Spinal cord (tissue), 10 donors: ENCODE data around the gene ACOT11. TPM values are rescaled to one million over a fixed set of nuclear protein-coding genes. Genes with fewer than 3 reads are reported as not detected.

Source experiments
- DNase-seq, 6 donors: peaks; one replicate each; pipeline versions ENCODE4 v3.0.0 to v3.0.0-alpha.2; 2013 to 2015; ENCODE audit warnings: low spot score in 6 of 6, low read depth in 4 of 6
- H3K27ac ChIP-seq: one replicate; pipeline ENCODE4 v1.5.1; 2013; ENCODE audit warnings: low read depth, low read length, control low read depth
- H3K27me3 ChIP-seq: one replicate; pipeline ENCODE4 v1.6.1; 2013; ENCODE audit warnings: low read length; ENCODE audit not compliant: control insufficient read depth, insufficient read depth
- H3K36me3 ChIP-seq: one replicate; pipeline ENCODE4 v1.6.1; 2013; ENCODE audit warnings: low read length; ENCODE audit not compliant: control insufficient read depth, insufficient read depth
- H3K4me1 ChIP-seq: one replicate; pipeline ENCODE4 v1.6.1; 2013; ENCODE audit warnings: low read length; ENCODE audit not compliant: control insufficient read depth, insufficient read depth
- H3K4me3 ChIP-seq: one replicate; pipeline ENCODE4 v1.5.1; 2013; ENCODE audit warnings: low read depth, low read length, control low read depth
- H3K9me3 ChIP-seq: one replicate; pipeline ENCODE4 v1.6.1; 2013; ENCODE audit warnings: low read length; ENCODE audit not compliant: control insufficient read depth, insufficient read depth
- WGBS: methylation state at CpG from one replicate; pipeline ENCODE4 v1.1.5; 2013; ENCODE audit warnings: missing lambda C conversion rate; ENCODE audit not compliant: insufficient coverage; 5-methylcytosine and 5-hydroxymethylcytosine counted together
- polyA plus RNA-seq, 2 donors: library from polyadenylated mRNA; unstranded; fragments of 120-200 nt; gene quantifications; one replicate each; pipeline ENCODE4 v1.2.1, GENCODE V29; 2013; ENCODE audit not compliant: insufficient read length in 2 of 2
- total RNA-seq, 2 donors: library from RNA; depleted of rRNA in 1 of 2; stranded (reverse); fragments of 120-200 nt in 1 of 2; fragments of >200 nt in 1 of 2; gene quantifications; one replicate each; pipeline versions ENCODE4 v1.2.3 to v1.2.4, GENCODE V29; 2013 to 2014
- donor health status: healthy.

Gene ACOT11
- total and polyA plus RNA-seq, 4 donors = 3.6 to 19.7 (median 8.2) TPM

DNA sequence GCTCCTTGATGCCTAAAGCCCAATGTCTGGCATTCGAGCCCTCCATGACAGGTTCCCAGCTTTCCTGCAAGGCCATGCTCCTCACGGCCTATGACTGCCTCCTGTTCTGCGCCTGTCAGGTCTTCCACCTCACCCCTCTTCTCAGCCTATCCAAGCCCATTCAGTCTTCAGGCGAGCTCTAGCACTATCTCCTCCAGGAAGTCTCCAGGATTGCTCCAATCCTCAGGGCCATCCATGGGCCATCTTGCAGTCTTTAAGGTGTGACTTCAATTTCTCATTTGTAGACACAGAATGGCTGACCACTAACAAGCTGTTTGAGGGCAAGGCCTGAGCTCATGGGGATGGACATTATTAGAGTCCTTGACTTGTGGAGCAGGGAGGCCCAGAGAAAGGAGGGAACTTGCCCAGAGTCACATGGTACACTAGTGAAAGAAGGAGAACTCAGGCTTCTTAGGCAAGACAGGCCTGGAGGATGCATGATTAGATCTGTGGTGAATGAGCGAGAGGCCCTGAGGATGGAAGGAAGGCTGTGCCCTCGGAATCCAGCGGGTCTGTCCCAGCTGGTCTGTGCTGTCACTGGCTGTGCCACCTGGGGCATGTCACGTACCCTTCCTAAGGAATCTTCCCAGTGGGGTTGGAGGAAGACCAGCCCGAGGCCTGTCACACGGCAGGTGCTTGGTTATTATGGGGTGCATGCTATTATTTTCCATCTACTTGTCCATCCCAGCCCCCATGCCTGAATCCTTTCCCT is 1.2 kb upstream of the ACOT11 start:
- peaks cover 47% of the 10 kb centered on the region for H3K4me1 ChIP-seq
- peaks cover 5% of the 10 kb centered on the region for H3K27me3 ChIP-seq
- H3K27ac ChIP-seq = no peak overlapping the region
- H3K36me3 ChIP-seq = no peaks in the 10 kb centered on the region
- no peak overlapping the region for H3K4me3 ChIP-seq
- H3K9me3 ChIP-seq = no peaks in the 10 kb centered on the region
- DNase-seq = no peak
- 100% methylated on average over 7 of the region's 10 CpGs for WGBS

DNA sequence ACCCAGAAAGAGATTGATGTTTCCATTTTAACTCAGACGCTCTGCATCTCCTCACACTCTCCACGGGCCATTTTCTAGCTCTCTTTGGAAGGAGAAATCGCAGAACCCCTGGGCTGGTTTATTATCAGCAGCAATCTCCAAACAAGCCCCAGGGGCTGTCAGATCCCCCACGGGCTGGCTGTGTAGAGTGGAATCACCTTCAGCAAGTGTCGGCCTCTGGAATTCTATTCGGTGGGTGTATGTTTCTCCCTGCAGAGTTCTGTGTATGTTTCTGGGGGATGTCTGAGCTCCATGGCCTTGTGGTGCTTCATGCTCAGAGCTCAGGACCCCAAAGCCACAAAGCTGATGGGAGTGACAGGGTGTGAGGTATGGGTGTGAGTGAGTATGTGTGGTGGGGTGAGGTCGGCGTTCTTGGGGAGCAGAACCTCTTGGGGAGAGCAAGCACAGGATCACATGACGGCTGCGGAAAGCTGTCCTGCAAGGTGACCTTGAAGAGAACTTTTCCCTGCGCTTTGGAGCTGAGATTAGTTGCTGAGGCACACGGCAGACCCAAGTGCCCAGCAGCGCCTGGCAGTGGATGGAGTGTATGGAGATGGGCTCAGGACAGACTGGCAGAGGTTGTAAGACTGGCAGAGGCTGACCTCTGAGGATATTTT is 489 bp downstream of the ACOT11 start:
- Histone ChIP-seq H3K4me3 (peak overlapping the region; percentile 35), H3K36me3 (no peaks in the 10 kb centered on the region), H3K27me3 (no peaks in the 10 kb centered on the region), H3K4me1 (peaks cover 33% of the 10 kb centered on the region), H3K9me3 (no peaks in the 10 kb centered on the region), H3K27ac (peak overlapping the region; percentile 74)
- WGBS = 53% methylated on average over 11 of the region's 13 CpGs
- peak in 1 of 6 donors; percentile 42 for DNase-seq

DNA sequence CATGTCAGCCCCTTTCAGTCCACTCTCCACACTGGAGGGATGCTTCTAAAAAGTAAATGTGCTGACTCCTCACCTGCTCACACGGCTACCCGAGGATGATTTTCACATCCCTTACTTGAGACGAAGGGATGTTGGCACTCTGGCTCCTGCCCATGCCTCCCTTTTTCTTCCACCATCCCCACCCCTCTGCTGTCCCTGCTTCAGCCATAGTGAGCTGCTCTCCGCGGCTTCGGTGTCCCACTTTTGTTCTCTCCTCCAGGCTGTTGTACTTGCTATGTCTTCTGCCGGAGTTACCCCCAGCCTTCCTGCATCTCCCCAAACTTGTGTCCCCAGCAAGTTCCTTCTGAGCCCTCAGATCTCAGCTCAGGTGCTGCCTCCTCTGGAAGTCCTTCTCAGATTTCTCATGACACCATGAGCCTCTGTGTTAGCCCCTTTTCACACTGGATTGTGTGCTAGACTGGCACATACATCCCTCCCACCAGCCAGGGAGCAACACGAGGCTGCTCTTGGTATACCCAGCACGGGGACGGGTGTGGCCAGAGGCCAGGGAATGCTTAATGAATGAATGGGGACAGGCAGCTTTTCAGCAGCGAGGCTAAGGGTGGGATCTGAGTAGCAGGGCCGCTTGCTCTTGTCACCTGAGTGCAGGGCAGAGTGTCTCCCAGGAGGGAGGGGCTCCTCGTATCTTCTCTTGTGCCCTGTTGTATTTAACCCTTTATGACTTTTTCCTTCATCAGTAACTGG is 1.3 kb downstream of the ACOT11 start:
- peak in 2 of 6 donors; percentile 41 to 57 for DNase-seq
- Histone ChIP-seq H3K4me3 (no peak overlapping the region), H3K27ac (no peak overlapping the region), H3K36me3 (no peaks in the 10 kb centered on the region), H3K9me3 (no peaks in the 10 kb centered on the region), H3K4me1 (peaks cover 33% of the 10 kb centered on the region), H3K27me3 (no peaks in the 10 kb centered on the region)
- WGBS = 43% methylated on average over 7 of the region's 13 CpGs

DNA sequence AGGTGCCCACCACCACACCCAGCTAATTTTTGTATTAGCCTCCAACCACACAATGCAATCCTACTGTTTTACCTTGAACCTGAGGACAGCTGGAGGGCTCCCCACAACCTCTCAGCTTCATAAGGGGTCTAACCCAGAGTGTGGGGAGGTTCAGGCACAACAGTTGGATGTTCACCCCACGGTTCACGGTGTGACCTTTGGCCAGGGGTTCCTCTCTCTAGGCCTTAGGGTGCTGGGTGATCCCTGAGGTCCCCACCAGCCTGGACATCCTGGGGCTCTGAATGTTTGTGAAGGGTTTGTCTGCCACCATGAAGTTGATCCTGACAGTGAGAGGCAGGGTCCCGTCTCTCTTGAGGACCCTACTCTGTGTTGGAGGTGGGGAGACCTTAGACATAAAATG is 3.9 kb downstream of the ACOT11 start:
- Histone ChIP-seq H3K36me3 (no peaks in the 10 kb centered on the region), H3K4me1 (peaks cover 33% of the 10 kb centered on the region), H3K4me3 (no peak overlapping the region), H3K9me3 (no peaks in the 10 kb centered on the region), H3K27ac (no peak overlapping the region), H3K27me3 (no peaks in the 10 kb centered on the region)
- 86% methylated on average over 1 of the region's 3 CpGs for WGBS
- no peak for DNase-seq

DNA sequence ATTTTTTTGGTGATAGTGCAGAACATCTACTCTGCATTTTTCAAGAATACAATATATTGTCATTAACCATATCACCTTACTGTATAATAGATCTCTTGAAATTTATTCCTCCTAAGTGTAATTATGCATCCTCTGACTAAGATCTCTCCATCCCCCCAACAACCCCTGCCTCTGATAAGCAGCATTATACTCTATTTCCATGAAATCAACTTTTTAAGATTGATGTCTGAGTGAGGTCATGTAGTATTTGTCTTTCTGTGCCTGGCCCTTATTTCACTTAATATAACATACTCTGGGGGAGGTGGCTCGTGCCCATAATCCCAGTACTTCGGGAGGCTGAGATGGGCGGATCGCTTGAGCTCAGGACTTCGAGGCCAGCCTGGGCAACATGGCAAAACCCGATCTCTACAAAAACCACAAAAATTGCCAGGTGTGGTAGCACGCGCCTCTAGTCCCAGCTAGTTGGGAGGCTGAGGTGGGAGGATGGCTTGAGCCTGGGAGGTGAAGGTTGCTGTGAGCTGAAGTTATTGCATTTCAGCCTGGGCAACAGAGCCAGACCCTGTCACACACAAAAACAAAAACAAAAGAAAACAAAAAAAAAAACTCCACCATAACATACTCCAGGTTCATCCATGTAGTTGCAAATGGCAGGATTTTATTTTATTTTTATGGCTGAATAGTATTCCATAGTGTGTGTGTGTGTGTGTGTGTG is 5.7 kb downstream of the ACOT11 start:
- no peak overlapping the region for H3K27ac ChIP-seq
- H3K36me3 ChIP-seq = no peaks in the 10 kb centered on the region
- no peak overlapping the region for H3K4me3 ChIP-seq
- no peaks in the 10 kb centered on the region for H3K27me3 ChIP-seq
- H3K4me1 ChIP-seq = peaks cover 21% of the 10 kb centered on the region
- no peaks in the 10 kb centered on the region for H3K9me3 ChIP-seq
- DNase-seq = no peak
- 90% methylated on average over 4 of the region's 8 CpGs for WGBS

DNA sequence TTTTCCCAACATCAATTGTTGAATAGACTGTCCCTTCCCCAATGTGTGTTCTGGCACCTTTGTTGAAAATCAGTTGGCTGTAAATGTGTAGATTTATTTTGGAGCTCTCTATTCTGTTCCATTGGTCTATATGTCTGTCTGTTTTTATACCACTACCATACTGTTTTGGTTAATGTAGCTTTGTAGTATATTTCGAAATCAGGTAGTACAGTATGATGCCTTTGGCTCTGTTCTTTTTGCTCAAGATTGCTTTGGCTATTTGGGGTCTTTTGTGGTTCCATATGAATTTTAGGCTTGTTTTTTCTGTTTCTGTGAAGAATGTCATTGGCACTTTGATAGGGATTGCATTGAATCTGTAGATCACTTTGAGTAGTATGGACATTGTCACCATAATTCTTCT is 8.1 kb downstream of the ACOT11 start:
- DNase-seq = no peak
- Histone ChIP-seq H3K27ac (no peak overlapping the region), H3K9me3 (no peaks in the 10 kb centered on the region), H3K36me3 (no peaks in the 10 kb centered on the region), H3K4me1 (peaks cover 14% of the 10 kb centered on the region), H3K27me3 (no peaks in the 10 kb centered on the region), H3K4me3 (no peak overlapping the region)
- no CpG with 5 or more reads among the region's 1 CpG for WGBS

DNA sequence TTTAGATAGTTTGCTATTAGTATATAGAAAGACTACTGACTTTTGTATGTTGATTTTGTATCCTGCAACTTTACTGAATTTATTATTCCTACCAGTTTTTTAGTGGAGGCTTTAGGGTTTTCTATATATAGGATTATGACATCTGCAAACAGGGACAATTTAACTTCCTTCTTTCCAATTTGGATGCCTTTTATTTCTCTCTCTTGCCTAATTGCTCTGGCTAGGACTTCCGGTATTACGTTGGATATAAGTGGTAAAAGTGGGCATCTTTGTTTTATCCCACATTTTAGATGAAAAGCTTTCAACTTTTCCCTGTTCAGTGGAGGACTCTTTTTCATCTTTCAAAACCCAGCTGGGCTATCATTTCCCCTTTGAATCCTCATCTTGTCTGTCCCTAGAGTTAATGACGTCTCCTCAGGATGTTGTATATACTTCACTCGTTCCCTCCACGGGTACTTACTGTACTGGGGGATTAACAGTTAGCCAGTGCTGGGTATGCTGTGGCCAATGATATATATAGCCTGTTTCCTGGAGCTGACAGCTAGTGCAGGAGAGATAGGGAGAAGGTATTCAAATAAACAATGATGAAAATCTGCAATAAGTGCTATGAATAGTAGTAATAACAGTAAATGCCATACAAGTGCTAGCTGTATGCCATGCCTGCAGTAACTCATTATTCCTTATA is 9.8 kb downstream of the ACOT11 start:
- no peaks in the 10 kb centered on the region for H3K36me3 ChIP-seq
- no CpG with 5 or more reads among the region's 5 CpGs for WGBS
- H3K27ac ChIP-seq = no peak overlapping the region
- DNase-seq = no peak
- H3K4me1 ChIP-seq = peaks cover 14% of the 10 kb centered on the region
- no peaks in the 10 kb centered on the region for H3K9me3 ChIP-seq
- H3K4me3 ChIP-seq = no peak overlapping the region
- H3K27me3 ChIP-seq = no peaks in the 10 kb centered on the region

DNA sequence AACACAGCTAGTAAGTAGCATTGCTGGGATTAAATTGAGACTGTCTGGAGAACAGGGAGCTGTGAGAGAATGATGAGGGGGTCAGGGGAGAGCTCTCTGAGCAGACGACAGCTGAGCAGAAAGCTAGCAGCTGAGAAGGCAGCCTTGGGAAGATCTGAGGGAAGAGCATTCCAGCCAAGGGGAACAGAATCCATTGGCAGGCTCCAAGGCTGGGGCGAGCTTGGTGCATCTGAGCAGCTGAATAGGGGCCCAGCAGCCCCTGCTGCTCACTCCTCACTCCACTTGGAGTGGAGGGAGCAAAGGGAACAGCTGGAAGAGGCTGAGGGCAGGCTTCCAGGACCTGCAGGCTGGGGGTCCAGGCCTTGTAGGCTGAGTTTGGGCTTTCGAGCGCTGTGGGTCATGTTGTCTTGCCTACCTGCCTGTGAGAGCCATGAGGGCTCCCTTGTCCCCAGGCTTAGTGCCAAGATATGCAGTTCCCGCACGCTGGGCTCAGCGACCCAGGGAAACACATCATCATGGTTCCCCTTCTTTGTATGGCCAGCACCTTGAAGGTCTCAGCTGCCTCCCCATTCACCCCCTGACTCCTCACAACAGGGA is 10.5 kb downstream of the ACOT11 start:
- H3K27ac ChIP-seq = no peak overlapping the region
- WGBS = 53% methylated on average over 4 of the region's 7 CpGs
- H3K4me3 ChIP-seq = no peak overlapping the region
- peaks cover 14% of the 10 kb centered on the region for H3K4me1 ChIP-seq
- H3K9me3 ChIP-seq = no peaks in the 10 kb centered on the region
- peak in 1 of 6 donors; percentile 32 for DNase-seq
- no peaks in the 10 kb centered on the region for H3K36me3 ChIP-seq
- no peaks in the 10 kb centered on the region for H3K27me3 ChIP-seq
